Activated CD8-positive, alpha-beta memory T cell treated with anti-CD3 and anti-CD28 coated beads, Interleukin-2, amount 50 U/mL, for 4 hours (primary cell): Measurements from ENCODE around the gene LYSMD1.
A peak's percentile ranks its signal among the peaks of the same experiment; 100 is the strongest.

Source experiments
- DNase-seq: peaks from one replicate; pipeline ENCODE4 v3.0.0-alpha.2; 2020

The LYSMD1 gene

GRCh38 chr1:151135433-151136385 is 30.0 kb downstream of the LYSMD1 start:
- DNase-seq, result no peak

GRCh38 chr1:151134991-151135390 is 30.7 kb downstream of the LYSMD1 start:
- no peak for DNase-seq

- no peak for DNase-seq
These were observed 31.3 kb downstream of the LYSMD1 start for GRCh38 chr1:151134396-151134795.

- DNase-seq, result no peak
These were observed 32.5 kb downstream of the LYSMD1 start for GRCh38 chr1:151133018-151133806.

GRCh38 chr1:151132335-151133017 is 33.2 kb downstream of the LYSMD1 start:
- no peak for DNase-seq

GRCh38 chr1:151131701-151132334 is 33.9 kb downstream of the LYSMD1 start:
- DNase-seq, result no peak

- peak; percentile 81 for DNase-seq
These were observed 34.6 kb downstream of the LYSMD1 start for GRCh38 chr1:151130987-151131586.

- no peak for DNase-seq
These were observed 36.9 kb downstream of the LYSMD1 start for GRCh38 chr1:151128800-151129199.

GRCh38 chr1:151124763-151125403 is 40.8 kb downstream of the LYSMD1 start:
- no peak for DNase-seq

- DNase-seq, result no peak
These were observed 51.8 kb downstream of the LYSMD1 start for GRCh38 chr1:151113877-151114276.
